Vagina (tissue), 2 donors: Measurements from ENCODE around the gene DAB2. TPM values are rescaled to one million over a fixed set of nuclear protein-coding genes. Genes with fewer than 3 reads are reported as not detected.

Experiments
- DNase-seq, 2 donors: peaks; one replicate each; pipeline ENCODE4 v3.0.0-alpha.2; 2017; ENCODE audit errors: extremely low spot score in 2 of 2
- H3K27ac ChIP-seq: fragments of 200-600 bp; sonication (generic); one replicate; pipeline ENCODE4 v1.5.1; 2019
- H3K27me3 ChIP-seq: fragments of 200-600 bp; sonication (generic); one replicate; pipeline ENCODE4 v1.5.1; 2019
- H3K36me3 ChIP-seq, 2 donors: fragments of 200-600 bp; sonication (generic); one replicate each; pipeline ENCODE4 v1.5.1; 2017 to 2019
- H3K4me1 ChIP-seq: fragments of 200-600 bp; sonication (generic); one replicate; pipeline ENCODE4 v1.5.1; 2019
- H3K4me3 ChIP-seq, 2 donors: fragments of 200-600 bp; sonication (generic); 1 replicate in 1 of 2; 2 replicates in 1 of 2; pipeline ENCODE4 v1.5.1; 2016 to 2019
- H3K9me3 ChIP-seq: fragments of 200-600 bp; sonication (generic); one replicate; pipeline ENCODE4 v1.5.1; 2019
- CTCF ChIP-seq, 3 experiments: fragments of 450-650 bp in 2 of 3; fragments of 200-600 bp in 1 of 3; sonication (generic) in 1 of 3; IDR thresholded peaks; one replicate each; pipeline ENCODE4 v1.5.1; 2017 to 2019; ENCODE audit warnings: antibody characterized with exemption in 3 of 3, mild to moderate bottlenecking in 2 of 3, moderate library complexity in 2 of 3
- POLR2A ChIP-seq, 2 donors: fragments of 450-650 bp; IDR thresholded peaks; one replicate each; pipeline ENCODE4 v1.6.1; 2017; ENCODE audit warnings: antibody characterized with exemption in 2 of 2, mild to moderate bottlenecking in 2 of 2, moderate library complexity in 2 of 2
- POLR2AphosphoS5 ChIP-seq, 2 donors: sonication (generic); formaldehyde crosslinking; IDR thresholded peaks; one replicate each; pipeline ENCODE4 v1.9.0; 2017; ENCODE audit warnings: antibody characterized with exemption in 2 of 2, mild to moderate bottlenecking in 2 of 2, low read depth in 1 of 2; ENCODE audit not compliant: insufficient read depth in 1 of 2
- intact Hi-C: fragments of 100-400 bp; cut with DNase I; formaldehyde crosslinking; loops from one replicate; pipeline ENCODE4 v1.15.1; 2023
- total RNA-seq: library from RNA; depleted of rRNA; stranded (reverse); fragments of >200 nt; gene quantifications from one replicate; pipeline ENCODE4 v1.2.3, GENCODE V29; 2016

DAB2 gene
- total RNA-seq, 1 donor from 2014 or later, result 60.4 TPM

- H3K27ac ChIP-seq, result no peak overlapping the region
- DNase-seq, result no peak
- H3K9me3 ChIP-seq, result no peaks in the 10 kb centered on the region
- no peaks in the 10 kb centered on the region for H3K36me3 ChIP-seq
- intact Hi-C loops, result no loop called here
- TF ChIP-seq CTCF (IDR thresholded peaks at IDR 0.05) (no peak), POLR2A (IDR thresholded peaks at IDR 0.05) (no peak), POLR2AphosphoS5 (IDR thresholded peaks at IDR 0.05; ENCODE audit: insufficient read depth in 1 of 2, low read depth in 1 of 2) (no peak)
- peaks cover 15% of the 10 kb centered on the region for H3K4me1 ChIP-seq
- H3K27me3 ChIP-seq, result no peaks in the 10 kb centered on the region
- H3K4me3 ChIP-seq, result no peak overlapping the region
Observed at GRCh38 chr5:39428640-39429039, 3.9 kb upstream of the DAB2 start.

GRCh38 chr5:39427633-39428032, 2.9 kb upstream of the DAB2 start:
- Histone ChIP-seq H3K36me3 (no peaks in the 10 kb centered on the region), H3K9me3 (no peaks in the 10 kb centered on the region), H3K4me3 (no peak overlapping the region), H3K27me3 (no peaks in the 10 kb centered on the region), H3K27ac (no peak overlapping the region), H3K4me1 (peaks cover 18% of the 10 kb centered on the region)
- TF ChIP-seq CTCF (IDR thresholded peaks at IDR 0.05), result no peak
- TF ChIP-seq POLR2A (IDR thresholded peaks at IDR 0.05), result no peak
- no peak for TF ChIP-seq POLR2AphosphoS5 (IDR thresholded peaks at IDR 0.05; ENCODE audit: insufficient read depth in 1 of 2, low read depth in 1 of 2)
- DNase-seq, result no peak
- intact Hi-C loops, result no loop called here

- intact Hi-C loops, result no loop called here
- Histone ChIP-seq H3K9me3 (no peaks in the 10 kb centered on the region), H3K27ac (no peak overlapping the region), H3K36me3 (no peaks in the 10 kb centered on the region), H3K4me3 (no peak overlapping the region), H3K27me3 (no peaks in the 10 kb centered on the region), H3K4me1 (peaks cover 22% of the 10 kb centered on the region)
- no peak for TF ChIP-seq CTCF (IDR thresholded peaks at IDR 0.05)
- TF ChIP-seq POLR2A (IDR thresholded peaks at IDR 0.05), result no peak
- DNase-seq, result no peak
Observed at GRCh38 chr5:39427229-39427628, 2.4 kb upstream of the DAB2 start.

- Histone ChIP-seq H3K9me3 (no peaks in the 10 kb centered on the region), H3K27ac (peak overlapping the region; percentile 62), H3K36me3 (no peaks in the 10 kb centered on the region), H3K27me3 (no peaks in the 10 kb centered on the region), H3K4me1 (peaks cover 27% of the 10 kb centered on the region), H3K4me3 (no peak overlapping the region)
- intact Hi-C loops, result no loop called here
- DNase-seq, result no peak
- TF ChIP-seq CTCF (IDR thresholded peaks at IDR 0.05) (no peak), POLR2A (IDR thresholded peaks at IDR 0.05) (no peak), POLR2AphosphoS5 (IDR thresholded peaks at IDR 0.05; ENCODE audit: insufficient read depth in 1 of 2, low read depth in 1 of 2) (no peak)
Observed at GRCh38 chr5:39426746-39427105, 1.9 kb upstream of the DAB2 start.

GRCh38 chr5:39426051-39426745, 1.4 kb upstream of the DAB2 start:
- Histone ChIP-seq H3K27ac (peak overlapping the region; percentile 62), H3K4me3 (no peak overlapping the region), H3K9me3 (no peaks in the 10 kb centered on the region), H3K36me3 (no peaks in the 10 kb centered on the region), H3K27me3 (no peaks in the 10 kb centered on the region), H3K4me1 (peaks cover 32% of the 10 kb centered on the region)
- TF ChIP-seq CTCF (IDR thresholded peaks at IDR 0.05) (no peak), POLR2A (IDR thresholded peaks at IDR 0.05) (no peak), POLR2AphosphoS5 (IDR thresholded peaks at IDR 0.05; ENCODE audit: insufficient read depth in 1 of 2, low read depth in 1 of 2) (no peak)
- no peak for DNase-seq
- intact Hi-C loops, result no loop called here
